Measurements from ENCODE around the gene EXOC4.
"Not testable (repeated sequence)": the region's sequence is repeated elsewhere in the genome, so short reads cannot be mapped to it uniquely, and the experiment has no call there.

The EXOC4 gene

GRCh38 chr7:133773601-133774000, 520.7 kb downstream of the EXOC4 start:
- DNase-seq, result no peak

- no peak for DNase-seq
Measured at GRCh38 chr7:133775201-133775600, 522.3 kb downstream of the EXOC4 start.

GRCh38 chr7:133776266-133776665, 523.4 kb downstream of the EXOC4 start:
- DNase-seq, result no peak

- no peak for DNase-seq
Measured at GRCh38 chr7:133777701-133778100, 524.8 kb downstream of the EXOC4 start.

- no peak for DNase-seq
Measured at GRCh38 chr7:133778472-133778871, 525.6 kb downstream of the EXOC4 start.

- not testable (repeated sequence) for DNase-seq
Measured at GRCh38 chr7:133779538-133779937, 526.7 kb downstream of the EXOC4 start.

GRCh38 chr7:133780912-133781311, 528.0 kb downstream of the EXOC4 start:
- DNase-seq, result no peak

GRCh38 chr7:133781486-133782090, 528.7 kb downstream of the EXOC4 start:
- no peak for DNase-seq

- no peak for DNase-seq
Measured at GRCh38 chr7:133782470-133782869, 529.6 kb downstream of the EXOC4 start.

GRCh38 chr7:133783276-133783675, 530.4 kb downstream of the EXOC4 start:
- no peak for DNase-seq

GRCh38 chr7:133784486-133785001, 531.7 kb downstream of the EXOC4 start:
- no peak for DNase-seq

- no peak for DNase-seq
Measured at GRCh38 chr7:133786401-133786937, 533.6 kb downstream of the EXOC4 start.

GRCh38 chr7:133789974-133790373, 537.1 kb downstream of the EXOC4 start:
- no peak for DNase-seq

GRCh38 chr7:133790911-133791310, 538.0 kb downstream of the EXOC4 start:
- DNase-seq, result no peak

- no peak for DNase-seq
Measured at GRCh38 chr7:133794479-133794878, 541.6 kb downstream of the EXOC4 start.

GRCh38 chr7:133795068-133795665, 542.3 kb downstream of the EXOC4 start:
- no peak for DNase-seq

- no peak for DNase-seq
Measured at GRCh38 chr7:133796782-133797745, 544.2 kb downstream of the EXOC4 start.

GRCh38 chr7:133797818-133798520, 545.1 kb downstream of the EXOC4 start:
- DNase-seq, result no peak

- no peak for DNase-seq
Measured at GRCh38 chr7:133801341-133801740, 548.5 kb downstream of the EXOC4 start.

- DNase-seq, result no peak
Measured at GRCh38 chr7:133804127-133804526, 551.2 kb downstream of the EXOC4 start.

- no peak for DNase-seq
Measured at GRCh38 chr7:133805426-133805825, 552.5 kb downstream of the EXOC4 start.

GRCh38 chr7:133807624-133808492, 555.0 kb downstream of the EXOC4 start:
- DNase-seq, result no peak

Measured in stimulated activated CD4-positive, alpha-beta T cell treated with anti-CD3 and anti-CD28 coated beads, Interleukin-15, amount 100 ng/mL, for 24 hours (primary cell).